Keratinocyte (primary cell): ENCODE measurements around the gene HDGFL3. TPM values are rescaled to one million over a fixed set of nuclear protein-coding genes. Genes with fewer than 3 reads are reported as not detected.

ENCODE experiments used
- DNase-seq: peaks from one replicate; pipeline ENCODE4 v3.0.0-alpha.2; 2011; ENCODE audit warnings: low read depth, missing footprints, low spot score
- FAIRE-seq: peaks from 2 replicates; lab custom pipeline; 2011; peaks lifted over from hg19 to GRCh38; lab: Jason Lieb, UNC
- H2AFZ ChIP-seq: 2 replicates; pipeline ENCODE4 v1.6.0; 2012; ENCODE audit warnings: low read length, control low read depth, inconsistent platforms; ENCODE audit not compliant: control insufficient read depth
- H3K27ac ChIP-seq: 2 replicates; pipeline ENCODE4 v1.5.1; 2011; ENCODE audit warnings: low read length; ENCODE audit not compliant: control insufficient read depth, insufficient read depth
- H3K27me3 ChIP-seq: 3 replicates; pipeline ENCODE4 v1.6.0; 2011; ENCODE audit warnings: low read length; ENCODE audit not compliant: control insufficient read depth, insufficient read depth; ENCODE audit errors: extremely low read depth
- H3K36me3 ChIP-seq, 2 experiments: 2 replicates in 1 of 2; 3 replicates in 1 of 2; pipeline ENCODE4 v1.5.1; 2011; ENCODE audit warnings: low read length in 2 of 2, mild to moderate bottlenecking in 1 of 2; ENCODE audit not compliant: control insufficient read depth in 2 of 2, insufficient read depth in 2 of 2; ENCODE audit errors: extremely low read depth in 1 of 2
- H3K4me1 ChIP-seq: 3 replicates; pipeline ENCODE4 v1.5.1; 2011; ENCODE audit warnings: low read length; ENCODE audit not compliant: control insufficient read depth, insufficient read depth; ENCODE audit errors: extremely low read depth
- H3K4me2 ChIP-seq: 3 replicates; pipeline ENCODE4 v1.6.0; 2011; ENCODE audit warnings: low read depth, low read length; ENCODE audit not compliant: control insufficient read depth, insufficient read depth; ENCODE audit errors: extremely low read depth
- H3K4me3 ChIP-seq, 3 experiments: fragments of 200-600 bp in 1 of 3; sonication (generic) in 1 of 3; 2 replicates in 2 of 3; 3 replicates in 1 of 3; pipeline ENCODE4 v1.5.1; 2011 to 2016; ENCODE audit warnings: low read length in 3 of 3, mild to moderate bottlenecking in 3 of 3, control low read depth in 2 of 3, inconsistent platforms in 1 of 3, low read depth in 1 of 3, mixed read lengths in 1 of 3, mixed run types in 1 of 3, moderate library complexity in 1 of 3; ENCODE audit not compliant: control insufficient read depth in 2 of 3, insufficient read depth in 2 of 3; ENCODE audit errors: extremely low read depth in 1 of 3
- H3K79me2 ChIP-seq: 2 replicates; pipeline ENCODE4 v1.6.0; 2012; ENCODE audit warnings: low read length; ENCODE audit not compliant: control insufficient read depth, insufficient read depth
- H3K9ac ChIP-seq: 3 replicates; pipeline ENCODE4 v1.6.0; 2011; ENCODE audit warnings: low read length; ENCODE audit not compliant: control insufficient read depth, insufficient read depth; ENCODE audit errors: extremely low read depth
- H3K9me1 ChIP-seq: 3 replicates; pipeline ENCODE4 v1.6.0; 2011; ENCODE audit warnings: low read length; ENCODE audit not compliant: control insufficient read depth, insufficient read depth; ENCODE audit errors: extremely low read depth
- H3K9me3 ChIP-seq: 2 replicates; pipeline ENCODE4 v1.5.1; 2012; ENCODE audit warnings: low read depth, low read length; ENCODE audit not compliant: control insufficient read depth
- H4K20me1 ChIP-seq: 3 replicates; pipeline ENCODE4 v1.6.0; 2011; ENCODE audit warnings: low read length; ENCODE audit not compliant: control insufficient read depth, insufficient read depth; ENCODE audit errors: extremely low read depth
- EZH2 ChIP-seq: IDR thresholded peaks from one replicate; pipeline ENCODE4 v1.6.1; 2012; ENCODE audit warnings: inconsistent platforms, mild to moderate bottlenecking, low read length, moderate library complexity
- dilution Hi-C: fragments of 300-500 bp; cut with MboI; formaldehyde crosslinking; loops from one replicate; pipeline ENCODE4 v1.7.0; 2020; ENCODE audit warnings: low sequenced_read_pairs; ENCODE audit not compliant: extremely low pct_ligation_motif_present
- polyA plus RNA-seq, 5 experiments: library from polyadenylated mRNA; depleted of rRNA in 3 of 5; stranded (reverse) in 3 of 5; stranded (forward) in 1 of 5; unstranded in 1 of 5; fragments of >200 nt; gene quantifications; 1 replicate in 1 of 5; 2 replicates in 3 of 5; 3 replicates in 1 of 5; pipeline versions ENCODE4 v1.2.1 to v1.2.3, GENCODE V29; 2011 to 2012; ENCODE audit warnings: missing spikeins in 2 of 5, low read depth in 1 of 5, low replicate concordance in 1 of 5
- TF ChIP-seq, protein P1 (sequence below), 3 experiments: IDR thresholded peaks in 1 of 3; conservative IDR thresholded peaks in 1 of 3; optimal IDR thresholded peaks in 1 of 3; 2 replicates in 2 of 3; 3 replicates in 1 of 3; pipeline versions ENCODE3 to v1.5.1; 2011; ENCODE audit warnings: low read length in 3 of 3, mild to moderate bottlenecking in 3 of 3, moderate library complexity in 2 of 3, control low read depth in 1 of 3, inconsistent platforms in 1 of 3; ENCODE audit not compliant: insufficient read depth in 2 of 3; ENCODE audit errors: extremely low read depth in 1 of 3

HDGFL3 gene
- polyA plus RNA-seq, 1 donor (not counting 4 experiments of a cell fraction or from before 2014, with no cell fraction given): 35.1 TPM

DNA sequence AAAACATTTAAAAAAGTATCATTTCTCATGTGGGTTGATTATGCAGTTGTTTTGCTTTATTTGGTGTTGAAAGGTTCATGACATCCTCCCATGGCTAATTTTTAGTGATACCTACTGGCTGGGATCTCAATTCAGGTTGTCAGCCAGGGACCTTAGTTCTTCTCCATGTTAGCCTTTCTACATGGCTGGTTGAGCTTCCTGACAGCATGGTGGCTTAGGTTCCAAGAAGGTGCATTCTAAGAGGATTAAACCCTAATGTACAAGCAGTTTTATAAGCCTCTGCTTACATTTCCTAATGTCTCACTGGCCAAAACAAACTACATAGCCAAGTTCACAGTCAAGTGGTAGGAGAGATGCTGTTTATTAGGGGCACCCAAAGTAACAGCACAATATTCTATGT lies 109.5 kb downstream of the HDGFL3 start:
- Histone ChIP-seq H3K9me1 (no peaks in the 10 kb centered on the region), H3K9me3 (no peaks in the 10 kb centered on the region), H3K79me2 (no peaks in the 10 kb centered on the region), H3K4me1 (no peaks in the 10 kb centered on the region), H3K4me2 (no peak overlapping the region), H3K27me3 (peaks cover 14% of the 10 kb centered on the region), H3K36me3 (no peaks in the 10 kb centered on the region), H3K27ac (no peak overlapping the region), H2AFZ (no peak overlapping the region), H3K4me3 (no peak overlapping the region), H3K9ac (no peak overlapping the region), H4K20me1 (no peaks in the 10 kb centered on the region)
- DNase-seq: no peak
- no peak for FAIRE-seq
- dilution Hi-C loops: no loop called here
- TF ChIP-seq EZH2: no peak
- TF ChIP-seq, protein P1, sequence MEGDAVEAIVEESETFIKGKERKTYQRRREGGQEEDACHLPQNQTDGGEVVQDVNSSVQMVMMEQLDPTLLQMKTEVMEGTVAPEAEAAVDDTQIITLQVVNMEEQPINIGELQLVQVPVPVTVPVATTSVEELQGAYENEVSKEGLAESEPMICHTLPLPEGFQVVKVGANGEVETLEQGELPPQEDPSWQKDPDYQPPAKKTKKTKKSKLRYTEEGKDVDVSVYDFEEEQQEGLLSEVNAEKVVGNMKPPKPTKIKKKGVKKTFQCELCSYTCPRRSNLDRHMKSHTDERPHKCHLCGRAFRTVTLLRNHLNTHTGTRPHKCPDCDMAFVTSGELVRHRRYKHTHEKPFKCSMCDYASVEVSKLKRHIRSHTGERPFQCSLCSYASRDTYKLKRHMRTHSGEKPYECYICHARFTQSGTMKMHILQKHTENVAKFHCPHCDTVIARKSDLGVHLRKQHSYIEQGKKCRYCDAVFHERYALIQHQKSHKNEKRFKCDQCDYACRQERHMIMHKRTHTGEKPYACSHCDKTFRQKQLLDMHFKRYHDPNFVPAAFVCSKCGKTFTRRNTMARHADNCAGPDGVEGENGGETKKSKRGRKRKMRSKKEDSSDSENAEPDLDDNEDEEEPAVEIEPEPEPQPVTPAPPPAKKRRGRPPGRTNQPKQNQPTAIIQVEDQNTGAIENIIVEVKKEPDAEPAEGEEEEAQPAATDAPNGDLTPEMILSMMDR (optimal IDR thresholded peaks at IDR 0.05 in 1 of 3, IDR thresholded peaks at IDR 0.05 in 1 of 3, conservative IDR thresholded peaks at IDR 0.05 in 1 of 3; ENCODE audit: extremely low read depth in 1 of 3, insufficient read depth in 2 of 3, low read length in 3 of 3): no peak

DNA sequence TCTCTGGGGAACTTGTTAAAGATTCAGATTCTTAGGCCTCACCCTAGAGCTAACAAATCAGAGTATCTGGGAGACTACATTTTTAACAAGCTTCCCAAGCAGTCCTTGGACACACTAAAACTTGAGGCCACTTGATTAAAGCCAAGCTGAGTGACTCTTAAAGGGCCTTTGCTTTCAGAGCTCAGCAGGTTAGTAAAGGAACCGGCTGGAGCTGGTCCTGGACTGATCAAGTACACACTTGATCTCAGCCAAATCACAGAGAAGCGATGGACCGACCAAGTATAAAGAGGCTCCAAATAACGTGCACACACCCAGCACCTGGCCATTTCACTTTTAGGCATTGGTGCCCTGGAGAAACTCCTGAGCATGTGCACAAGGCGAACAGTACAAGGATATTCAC lies 113.0 kb downstream of the HDGFL3 start:
- dilution Hi-C loops: no loop called here

More for the DNA sequence above, 113.0 kb downstream of the HDGFL3 start:
- Histone ChIP-seq H3K36me3 (no peaks in the 10 kb centered on the region), H3K4me2 (no peak overlapping the region), H3K79me2 (no peaks in the 10 kb centered on the region), H3K4me3 (no peak overlapping the region), H4K20me1 (no peaks in the 10 kb centered on the region), H3K9me3 (no peaks in the 10 kb centered on the region), H3K9ac (no peak overlapping the region), H3K4me1 (peaks cover 7% of the 10 kb centered on the region), H2AFZ (no peak overlapping the region), H3K9me1 (no peaks in the 10 kb centered on the region), H3K27me3 (peaks cover 1% of the 10 kb centered on the region), H3K27ac (no peak overlapping the region)
- TF ChIP-seq, protein P1 (optimal IDR thresholded peaks at IDR 0.05 in 1 of 3, IDR thresholded peaks at IDR 0.05 in 1 of 3, conservative IDR thresholded peaks at IDR 0.05 in 1 of 3; ENCODE audit: extremely low read depth in 1 of 3, insufficient read depth in 2 of 3, low read length in 3 of 3): no peak
- no peak for TF ChIP-seq EZH2
- no peak for FAIRE-seq
- no peak for DNase-seq
